MM.1S (cell line): ENCODE measurements around the gene SPAST.
"Not testable (repeated sequence)": the region's sequence is repeated elsewhere in the genome, so short reads cannot be mapped to it uniquely, and the experiment has no call there.

Experiments used
- DNase-seq: peaks from one replicate; pipeline ENCODE4 v3.0.0-alpha.2; 2015
- H2AFZ ChIP-seq: fragments of 300-600 bp; sonication (generic); 2 replicates; pipeline ENCODE4 v1.6.0; 2016; ENCODE audit warnings: antibody characterized with exemption, low read length
- H3F3A ChIP-seq: fragments of 300-600 bp; sonication (generic); 2 replicates; pipeline ENCODE4 v1.6.1; 2016; ENCODE audit warnings: mild to moderate bottlenecking, antibody characterized with exemption, low read length, moderate library complexity, mixed read lengths; ENCODE audit not compliant: insufficient read depth
- H3K27ac ChIP-seq: fragments of 300-600 bp; sonication (generic); 2 replicates; pipeline ENCODE4 v1.5.1; 2016; ENCODE audit warnings: mild to moderate bottlenecking, low read length
- H3K27me3 ChIP-seq: fragments of 300-600 bp; sonication (generic); replicated peaks from 2 replicates; pipeline ENCODE4 v1.6.0; 2016; ENCODE audit warnings: low read length; ENCODE audit not compliant: insufficient read depth
- H3K36me3 ChIP-seq: fragments of 300-600 bp; sonication (generic); replicated peaks from 2 replicates; pipeline ENCODE4 v1.6.1; 2016; ENCODE audit warnings: mild to moderate bottlenecking, low read length, mixed read lengths; ENCODE audit not compliant: insufficient read depth
- H3K4me1 ChIP-seq: fragments of 300-600 bp; sonication (generic); 2 replicates; pipeline ENCODE4 v1.6.1; 2016; ENCODE audit warnings: low read length, mixed read lengths
- H3K4me2 ChIP-seq: fragments of 300-600 bp; sonication (generic); 2 replicates; pipeline ENCODE4 v1.6.0; 2016; ENCODE audit warnings: low read depth, low read length
- H3K4me3 ChIP-seq: fragments of 300-600 bp; sonication (generic); 2 replicates; pipeline ENCODE4 v1.5.1; 2016; ENCODE audit warnings: low read length, mixed read lengths
- H3K79me2 ChIP-seq: fragments of 300-600 bp; sonication (generic); 2 replicates; pipeline ENCODE4 v1.6.1; 2016; ENCODE audit warnings: mixed run types, low read length, mixed read lengths
- H3K9ac ChIP-seq: fragments of 300-600 bp; sonication (generic); 2 replicates; pipeline ENCODE4 v1.6.1; 2016; ENCODE audit warnings: low read length, mixed read lengths
- H3K9me2 ChIP-seq: fragments of 300-600 bp; sonication (generic); replicated peaks from 2 replicates; pipeline ENCODE4 v1.6.1; 2016; ENCODE audit warnings: mild to moderate bottlenecking, low read length, mixed read lengths; ENCODE audit not compliant: insufficient read depth
- H3K9me3 ChIP-seq: fragments of 300-600 bp; sonication (generic); replicated peaks from 2 replicates; pipeline ENCODE4 v1.6.1; 2016; ENCODE audit warnings: mild to moderate bottlenecking, low read length, mixed read lengths; ENCODE audit not compliant: insufficient read depth
- H4K20me1 ChIP-seq: fragments of 300-600 bp; sonication (generic); 2 replicates; pipeline ENCODE4 v1.6.1; 2016; ENCODE audit warnings: mild to moderate bottlenecking, low read length, moderate library complexity, mixed read lengths; ENCODE audit not compliant: insufficient read depth
- EZH2 ChIP-seq: fragments of 300-600 bp; sonication (generic); optimal IDR thresholded peaks from 2 replicates; pipeline ENCODE3; 2017; ENCODE audit warnings: low read depth, mild to moderate bottlenecking, antibody characterized with exemption, low read length, mixed read lengths
- EZH2phosphoT487 ChIP-seq: fragments of 300-600 bp; sonication (generic); IDR thresholded peaks from 2 replicates; pipeline ENCODE4 v1.6.1; 2018; ENCODE audit warnings: antibody characterized with exemption, low read length
- TF ChIP-seq, protein P1 (sequence below): fragments of 300-600 bp; sonication (generic); IDR thresholded peaks from 2 replicates; pipeline ENCODE4 v1.5.1; 2016; ENCODE audit warnings: antibody characterized with exemption, low read length, mixed read lengths

The SPAST gene

DNA sequence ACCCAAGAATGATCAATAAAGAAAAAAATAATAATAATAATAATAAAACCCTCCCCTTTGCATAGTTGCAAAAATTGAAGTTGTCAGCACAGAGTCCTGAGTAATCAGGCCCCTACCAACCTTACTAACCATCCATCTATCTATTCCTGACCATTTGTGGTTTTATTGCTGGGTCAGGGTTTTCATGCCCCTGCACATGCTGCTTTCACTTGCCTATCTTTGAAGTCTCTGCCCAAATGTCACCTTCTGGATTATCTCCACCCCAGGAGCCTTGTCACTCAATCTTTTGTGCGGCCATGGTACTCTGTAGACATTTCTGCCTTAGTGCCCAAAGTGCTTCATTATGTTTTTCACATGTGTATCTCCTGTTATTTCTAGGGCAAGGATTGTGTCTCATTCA is 137.5 kb downstream of the SPAST start:
- no peak overlapping the region for H3K4me3 ChIP-seq
- no peaks in the 10 kb centered on the region for H3K9me3 ChIP-seq
- H4K20me1 ChIP-seq, result no peaks in the 10 kb centered on the region
- no peaks in the 10 kb centered on the region for H3F3A ChIP-seq
- H3K9me2 ChIP-seq, result no peaks in the 10 kb centered on the region
- no peak overlapping the region for H3K9ac ChIP-seq
- no peaks in the 10 kb centered on the region for H3K27me3 ChIP-seq
- H3K36me3 ChIP-seq, result 0 out of 2 replicates have a peak, but pooled peaks cover 3% of the 10 kb centered on the region
- H2AFZ ChIP-seq, result no peak overlapping the region
- H3K79me2 ChIP-seq, result no peaks in the 10 kb centered on the region
- TF ChIP-seq EZH2phosphoT487, result no peak
- no peak for TF ChIP-seq EZH2
- TF ChIP-seq, protein P1, sequence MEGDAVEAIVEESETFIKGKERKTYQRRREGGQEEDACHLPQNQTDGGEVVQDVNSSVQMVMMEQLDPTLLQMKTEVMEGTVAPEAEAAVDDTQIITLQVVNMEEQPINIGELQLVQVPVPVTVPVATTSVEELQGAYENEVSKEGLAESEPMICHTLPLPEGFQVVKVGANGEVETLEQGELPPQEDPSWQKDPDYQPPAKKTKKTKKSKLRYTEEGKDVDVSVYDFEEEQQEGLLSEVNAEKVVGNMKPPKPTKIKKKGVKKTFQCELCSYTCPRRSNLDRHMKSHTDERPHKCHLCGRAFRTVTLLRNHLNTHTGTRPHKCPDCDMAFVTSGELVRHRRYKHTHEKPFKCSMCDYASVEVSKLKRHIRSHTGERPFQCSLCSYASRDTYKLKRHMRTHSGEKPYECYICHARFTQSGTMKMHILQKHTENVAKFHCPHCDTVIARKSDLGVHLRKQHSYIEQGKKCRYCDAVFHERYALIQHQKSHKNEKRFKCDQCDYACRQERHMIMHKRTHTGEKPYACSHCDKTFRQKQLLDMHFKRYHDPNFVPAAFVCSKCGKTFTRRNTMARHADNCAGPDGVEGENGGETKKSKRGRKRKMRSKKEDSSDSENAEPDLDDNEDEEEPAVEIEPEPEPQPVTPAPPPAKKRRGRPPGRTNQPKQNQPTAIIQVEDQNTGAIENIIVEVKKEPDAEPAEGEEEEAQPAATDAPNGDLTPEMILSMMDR, result no peak
- no peak overlapping the region for H3K4me2 ChIP-seq
- no peaks in the 10 kb centered on the region; the same call in 1 of the 2 replicates for H3K4me1 ChIP-seq
- DNase-seq, result peak; percentile 19
- no peak overlapping the region for H3K27ac ChIP-seq

DNA sequence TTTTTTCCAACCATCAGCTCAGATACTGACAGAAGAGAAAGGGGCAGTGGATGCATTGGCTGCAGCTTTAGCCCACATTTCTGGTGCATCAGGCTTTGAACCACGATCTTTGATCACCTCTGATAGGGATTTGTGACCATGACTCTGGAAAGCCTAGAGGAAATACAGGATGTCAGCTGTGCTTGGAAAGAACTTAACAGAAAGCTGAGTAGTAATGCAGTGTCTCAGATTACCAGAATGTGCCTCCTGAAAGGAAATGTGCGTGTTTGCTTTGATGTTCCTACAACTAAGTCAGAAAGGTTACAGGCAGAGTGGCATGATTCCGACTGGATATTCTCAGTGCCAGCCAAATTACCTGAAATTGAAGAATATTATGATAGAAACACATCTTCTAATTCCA is 140.1 kb downstream of the SPAST start:
- not testable (repeated sequence) for H3K36me3 ChIP-seq

More for the DNA sequence above, 140.1 kb downstream of the SPAST start:
- not testable (repeated sequence) for H2AFZ ChIP-seq, H3K4me2 ChIP-seq, H4K20me1 ChIP-seq, H3K9me3 ChIP-seq, H3K9me2 ChIP-seq, H3K4me3 ChIP-seq, H3K27me3 ChIP-seq, DNase-seq, H3K27ac ChIP-seq, H3F3A ChIP-seq, H3K79me2 ChIP-seq, H3K9ac ChIP-seq, H3K4me1 ChIP-seq
